ENCODE results near the gene CBS. TPM values are rescaled to one million over a fixed set of nuclear protein-coding genes. Genes with fewer than 3 reads are reported as not detected.

Gene CBS
- total RNA-seq, 1 donor from 2014 or later, result 29.5 TPM

DNA sequence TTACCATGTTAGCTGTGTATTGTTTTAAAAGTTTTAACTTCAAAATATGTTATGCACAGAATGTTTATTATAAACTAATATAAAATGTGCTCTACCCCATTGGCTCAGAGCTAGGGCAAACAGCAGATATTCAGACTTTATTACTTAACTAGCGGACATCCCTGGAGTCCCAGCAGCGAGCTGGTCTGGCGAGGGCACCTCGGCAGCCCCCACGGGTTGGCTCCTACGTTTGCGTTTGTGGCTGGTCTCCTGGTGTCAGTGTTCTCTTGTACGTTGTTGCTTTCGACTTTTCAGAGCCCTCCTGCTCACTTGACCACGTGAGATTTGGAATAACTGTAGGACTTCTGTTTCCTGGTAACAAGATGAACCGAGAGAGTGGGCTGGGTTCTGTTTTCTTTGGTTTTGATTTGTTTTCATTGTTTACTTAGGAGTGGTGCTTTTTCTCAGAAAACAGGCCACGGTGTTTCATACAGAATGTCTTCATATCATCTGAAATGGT, 44.5 kb downstream of the CBS start:
- Histone ChIP-seq H3K27ac (no peak overlapping the region), H3K4me1 (no peaks in the 10 kb centered on the region), H3K36me3 (peaks cover 19 to 54% of the 10 kb centered on the region in 2 donors), H3K27me3 (no peaks in the 10 kb centered on the region), H3K9me3 (no peaks in the 10 kb centered on the region), H3K4me3 (no peak overlapping the region)
- TF ChIP-seq, protein P1, sequence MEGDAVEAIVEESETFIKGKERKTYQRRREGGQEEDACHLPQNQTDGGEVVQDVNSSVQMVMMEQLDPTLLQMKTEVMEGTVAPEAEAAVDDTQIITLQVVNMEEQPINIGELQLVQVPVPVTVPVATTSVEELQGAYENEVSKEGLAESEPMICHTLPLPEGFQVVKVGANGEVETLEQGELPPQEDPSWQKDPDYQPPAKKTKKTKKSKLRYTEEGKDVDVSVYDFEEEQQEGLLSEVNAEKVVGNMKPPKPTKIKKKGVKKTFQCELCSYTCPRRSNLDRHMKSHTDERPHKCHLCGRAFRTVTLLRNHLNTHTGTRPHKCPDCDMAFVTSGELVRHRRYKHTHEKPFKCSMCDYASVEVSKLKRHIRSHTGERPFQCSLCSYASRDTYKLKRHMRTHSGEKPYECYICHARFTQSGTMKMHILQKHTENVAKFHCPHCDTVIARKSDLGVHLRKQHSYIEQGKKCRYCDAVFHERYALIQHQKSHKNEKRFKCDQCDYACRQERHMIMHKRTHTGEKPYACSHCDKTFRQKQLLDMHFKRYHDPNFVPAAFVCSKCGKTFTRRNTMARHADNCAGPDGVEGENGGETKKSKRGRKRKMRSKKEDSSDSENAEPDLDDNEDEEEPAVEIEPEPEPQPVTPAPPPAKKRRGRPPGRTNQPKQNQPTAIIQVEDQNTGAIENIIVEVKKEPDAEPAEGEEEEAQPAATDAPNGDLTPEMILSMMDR (IDR thresholded peaks at IDR 0.05), result no peak
- no peak for DNase-seq (ENCODE audit: low spot score in 2 of 2)
- intact Hi-C loops (cut with DNase I), result no loop called here

DNA sequence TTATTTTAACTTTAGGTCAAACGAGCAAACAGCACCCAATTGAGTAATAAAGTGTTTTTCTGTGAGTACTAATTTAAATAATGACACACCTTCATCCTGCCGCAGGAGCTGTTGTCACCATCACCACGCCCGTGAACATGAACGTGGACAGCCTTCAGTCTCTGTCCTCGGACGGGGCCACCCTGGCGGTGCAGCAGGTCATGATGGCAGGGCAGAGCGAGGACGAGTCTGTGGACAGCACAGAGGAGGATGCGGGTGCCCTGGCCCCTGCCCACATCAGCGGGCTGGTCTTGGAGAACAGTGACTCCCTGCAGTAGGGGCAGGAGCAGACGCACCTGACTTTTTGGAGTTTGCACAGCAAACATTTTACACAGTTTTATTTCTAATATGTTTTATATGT, 45.9 kb downstream of the CBS start:
- no peak for DNase-seq (ENCODE audit: low spot score in 2 of 2)
- Histone ChIP-seq H3K36me3 (peaks cover 28 to 58% of the 10 kb centered on the region in 2 donors), H3K27ac (no peak overlapping the region), H3K4me1 (no peaks in the 10 kb centered on the region), H3K4me3 (no peak overlapping the region), H3K9me3 (no peaks in the 10 kb centered on the region), H3K27me3 (no peaks in the 10 kb centered on the region)
- TF ChIP-seq, protein P1 (IDR thresholded peaks at IDR 0.05), result no peak
- intact Hi-C loops (cut with DNase I), result no loop called here

DNA sequence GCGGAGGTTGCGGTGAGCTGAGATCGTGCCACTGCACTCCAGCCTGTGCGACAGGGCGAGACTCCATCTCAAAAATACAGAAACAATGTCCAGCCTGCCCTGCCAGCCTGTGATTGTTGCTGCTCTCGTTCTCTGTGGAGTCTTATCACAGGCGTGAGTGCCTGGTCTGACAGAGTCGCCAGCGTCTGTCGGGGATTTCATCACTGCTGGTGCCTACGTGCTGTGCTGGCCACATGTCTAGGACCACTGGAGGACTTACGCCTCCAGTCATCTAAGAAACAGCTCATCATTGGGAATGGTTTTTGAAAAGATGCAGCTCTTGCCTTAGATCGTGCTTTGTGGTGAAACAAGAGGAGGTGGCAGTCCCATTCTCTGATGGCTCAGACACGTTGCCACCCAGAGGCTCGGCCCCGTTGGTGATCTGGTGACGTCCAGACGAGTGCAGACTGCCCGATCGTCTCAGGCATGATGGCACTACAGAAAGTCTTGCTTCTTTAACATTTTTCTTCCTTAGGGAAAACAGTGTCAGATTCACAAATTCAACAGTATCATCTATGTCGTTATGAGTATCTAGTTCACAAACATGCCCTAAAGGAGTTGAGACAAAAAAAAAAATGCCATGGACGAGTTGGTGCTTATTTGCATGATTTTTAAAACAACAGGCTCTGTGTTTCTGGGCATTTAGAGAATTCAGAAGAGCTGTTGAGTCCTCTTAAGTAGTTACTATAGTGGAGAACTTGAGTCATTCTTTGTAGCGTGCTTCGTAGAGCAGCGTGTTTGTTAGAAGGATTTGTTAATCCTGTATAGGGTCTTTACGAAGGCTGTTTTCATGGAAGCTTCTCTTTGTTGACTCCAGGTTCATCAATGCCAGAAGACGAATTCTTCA, 47.5 kb downstream of the CBS start:
- no peak overlapping the region for H3K4me3 ChIP-seq
- H3K36me3 ChIP-seq, result peaks cover 28 to 67% of the 10 kb centered on the region in 2 donors
- no peak overlapping the region for H3K27ac ChIP-seq
- TF ChIP-seq, protein P1 (IDR thresholded peaks at IDR 0.05), result no peak
- no peaks in the 10 kb centered on the region for H3K27me3 ChIP-seq
- intact Hi-C loops (cut with DNase I), result no loop called here
- no peak for DNase-seq (ENCODE audit: low spot score in 2 of 2)
- H3K4me1 ChIP-seq, result no peaks in the 10 kb centered on the region
- H3K9me3 ChIP-seq, result no peaks in the 10 kb centered on the region

DNA sequence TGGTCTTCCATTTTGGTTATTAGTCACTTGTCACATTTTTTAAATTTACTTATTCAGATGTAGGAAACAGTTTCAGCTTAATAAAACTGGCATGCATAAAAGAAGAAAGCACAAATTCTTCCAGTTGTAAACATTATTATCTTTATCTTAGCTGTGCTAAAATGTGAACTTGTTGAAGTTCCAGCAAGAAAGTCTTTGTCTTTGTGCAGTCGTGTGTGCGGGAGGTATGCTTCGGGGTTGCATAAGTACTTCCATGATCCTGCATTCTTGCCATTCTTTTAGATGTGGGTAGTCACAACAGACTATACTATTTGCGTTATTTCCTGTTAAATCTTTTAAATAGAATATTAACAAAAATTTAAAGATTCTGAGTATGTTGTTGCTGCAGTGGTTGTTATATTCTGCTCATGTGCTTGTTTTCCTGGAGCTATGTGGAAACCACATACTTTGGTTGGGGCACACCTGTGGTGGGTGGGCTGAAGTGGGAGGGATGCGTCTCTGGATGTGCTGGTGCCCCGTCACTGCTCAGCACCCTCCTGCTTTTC, 49.9 kb downstream of the CBS start:
- H3K4me3 ChIP-seq, result no peak overlapping the region
- H3K9me3 ChIP-seq, result no peaks in the 10 kb centered on the region
- H3K27ac ChIP-seq, result no peak overlapping the region
- intact Hi-C loops (cut with DNase I), result no loop called here
- peaks cover 33 to 63% of the 10 kb centered on the region in 2 donors for H3K36me3 ChIP-seq
- no peaks in the 10 kb centered on the region for H3K4me1 ChIP-seq
- no peaks in the 10 kb centered on the region for H3K27me3 ChIP-seq
- no peak for DNase-seq (ENCODE audit: low spot score in 2 of 2)
- TF ChIP-seq, protein P1 (IDR thresholded peaks at IDR 0.05), result no peak

DNA sequence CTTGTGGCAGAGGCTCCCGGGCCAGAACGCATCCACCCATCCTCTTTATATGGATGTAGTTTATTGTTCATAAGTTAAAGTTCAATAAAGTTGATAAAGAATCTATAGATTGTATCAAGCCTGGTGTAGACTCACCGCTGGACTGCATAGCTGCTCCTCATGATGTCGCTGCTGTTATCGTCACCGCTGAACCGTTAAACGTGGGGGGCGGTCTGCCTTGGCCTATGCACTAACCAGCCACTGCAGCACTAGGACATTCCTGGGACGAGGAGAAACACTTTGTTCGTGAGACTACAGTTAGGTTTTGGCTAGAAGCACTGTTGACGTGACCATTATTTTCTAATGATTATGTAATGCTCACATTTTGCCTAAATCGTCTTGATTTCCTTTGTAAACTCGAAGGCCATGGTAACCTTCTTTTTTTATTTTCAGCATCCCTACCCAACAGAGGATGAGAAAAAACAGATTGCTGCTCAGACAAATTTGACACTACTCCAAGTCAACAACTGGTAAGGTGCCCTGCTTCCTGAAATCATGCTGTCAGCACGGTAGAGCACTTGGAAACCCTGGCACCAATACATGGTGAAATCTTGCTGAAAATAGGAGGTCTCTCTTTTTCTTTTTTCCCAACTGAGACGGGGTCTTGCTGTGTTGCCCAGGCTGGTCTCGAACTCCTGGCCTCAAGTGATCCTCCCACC, 51.0 kb downstream of the CBS start:
- no peak overlapping the region for H3K27ac ChIP-seq

More for the DNA sequence above, 51.0 kb downstream of the CBS start:
- intact Hi-C loops (cut with DNase I), result no loop called here
- Histone ChIP-seq H3K4me1 (no peaks in the 10 kb centered on the region), H3K9me3 (no peaks in the 10 kb centered on the region), H3K4me3 (no peak overlapping the region), H3K36me3 (peaks cover 28 to 60% of the 10 kb centered on the region in 2 donors), H3K27me3 (no peaks in the 10 kb centered on the region)
- TF ChIP-seq, protein P1 (IDR thresholded peaks at IDR 0.05), result no peak
- DNase-seq (ENCODE audit: low spot score in 2 of 2), result no peak
